CD8-positive, alpha-beta memory T cell (primary cell): ENCODE data around the gene TRIM67. TPM values are rescaled to one million over a fixed set of nuclear protein-coding genes. Genes with fewer than 3 reads are reported as not detected.

Experiments used
- CTCF ChIA-PET: fragments of 350-600 bp; sonication (Branson Sonifier 250); formaldehyde crosslinking; loops from one replicate; lab custom pipeline; 2021; ENCODE audit warnings: antibody characterized with exemption; lab: Charles Lee
- POLR2A ChIA-PET: fragments of 350-600 bp; sonication (Branson Sonifier 250); formaldehyde crosslinking; loops from one replicate; lab custom pipeline; 2021; ENCODE audit warnings: antibody characterized with exemption; lab: Charles Lee
- DNase-seq, 5 donors: peaks; one replicate each; pipeline versions ENCODE4 v3.0.0 to v3.0.0-alpha.2; 2020 to 2022; ENCODE audit warnings: mixed read lengths in 1 of 5
- H3K27ac ChIP-seq: one replicate; pipeline ENCODE4 v1.7.0; 2013; ENCODE audit warnings: low read depth, mild to moderate bottlenecking, low read length, moderate library complexity
- H3K27me3 ChIP-seq: 2 replicates; pipeline ENCODE4 v1.7.0; 2013; ENCODE audit warnings: low read length, mild to moderate bottlenecking; ENCODE audit not compliant: insufficient read depth, poor library complexity, severe bottlenecking
- H3K36me3 ChIP-seq: 2 replicates; pipeline ENCODE4 v1.7.0; 2013; ENCODE audit warnings: mild to moderate bottlenecking, low read length, moderate library complexity; ENCODE audit not compliant: insufficient read depth
- H3K4me1 ChIP-seq: 2 replicates; pipeline ENCODE4 v1.7.0; 2013; ENCODE audit warnings: mild to moderate bottlenecking, low read length, moderate library complexity; ENCODE audit not compliant: insufficient read depth
- H3K4me3 ChIP-seq: 2 replicates; pipeline ENCODE4 v1.7.0; 2013; ENCODE audit warnings: mild to moderate bottlenecking, low read length
- H3K9me3 ChIP-seq: 2 replicates; pipeline ENCODE4 v1.7.0; 2013; ENCODE audit warnings: mild to moderate bottlenecking, low read length
- H3K27ac Mint-ChIP-seq, 8 donors: one replicate each; pipeline ENCODE4 v1.8.0; 2020 to 2021; ENCODE audit warnings: mixed read lengths in 8 of 8, mild to moderate bottlenecking in 6 of 8, inconsistent platforms in 3 of 8, moderate library complexity in 3 of 8
- H3K27me3 Mint-ChIP-seq, 2 donors: one replicate each; pipeline ENCODE4 v1.8.0; 2020 to 2021; ENCODE audit warnings: mixed read lengths in 2 of 2, mild to moderate bottlenecking in 1 of 2, moderate library complexity in 1 of 2
- H3K36me3 Mint-ChIP-seq, 3 donors: one replicate each; pipeline ENCODE4 v1.8.0; 2020 to 2021; ENCODE audit warnings: mixed read lengths in 3 of 3, inconsistent platforms in 1 of 3, mild to moderate bottlenecking in 1 of 3
- H3K4me1 Mint-ChIP-seq, 3 donors: one replicate each; pipeline ENCODE4 v1.8.0; 2020 to 2021; ENCODE audit warnings: mixed read lengths in 3 of 3, inconsistent platforms in 1 of 3, mild to moderate bottlenecking in 1 of 3
- H3K4me3 Mint-ChIP-seq, 7 donors: one replicate each; pipeline ENCODE4 v1.8.0; 2020 to 2021; ENCODE audit warnings: mixed read lengths in 7 of 7, mild to moderate bottlenecking in 6 of 7, moderate library complexity in 4 of 7, inconsistent platforms in 2 of 7
- H3K9me3 Mint-ChIP-seq, 5 donors: one replicate each; pipeline ENCODE4 v1.8.0; 2020 to 2022; ENCODE audit warnings: mixed read lengths in 5 of 5, mild to moderate bottlenecking in 3 of 5, moderate library complexity in 2 of 5, inconsistent platforms in 1 of 5
- polyA plus RNA-seq: library from polyadenylated mRNA; unstranded; fragments of 300-500 nt; fragmentation: Illumina TruSeq; gene quantifications from one replicate; pipeline ENCODE4 v1.2.3, GENCODE V29; 2021
- total RNA-seq, 2 experiments: library from RNA; stranded (reverse); gene quantifications; one replicate each; pipeline ENCODE4 v1.2.3, GENCODE V29; 2021

TRIM67 gene
- total and polyA plus RNA-seq, 3 experiments from 2014 or later: not detected

DNA sequence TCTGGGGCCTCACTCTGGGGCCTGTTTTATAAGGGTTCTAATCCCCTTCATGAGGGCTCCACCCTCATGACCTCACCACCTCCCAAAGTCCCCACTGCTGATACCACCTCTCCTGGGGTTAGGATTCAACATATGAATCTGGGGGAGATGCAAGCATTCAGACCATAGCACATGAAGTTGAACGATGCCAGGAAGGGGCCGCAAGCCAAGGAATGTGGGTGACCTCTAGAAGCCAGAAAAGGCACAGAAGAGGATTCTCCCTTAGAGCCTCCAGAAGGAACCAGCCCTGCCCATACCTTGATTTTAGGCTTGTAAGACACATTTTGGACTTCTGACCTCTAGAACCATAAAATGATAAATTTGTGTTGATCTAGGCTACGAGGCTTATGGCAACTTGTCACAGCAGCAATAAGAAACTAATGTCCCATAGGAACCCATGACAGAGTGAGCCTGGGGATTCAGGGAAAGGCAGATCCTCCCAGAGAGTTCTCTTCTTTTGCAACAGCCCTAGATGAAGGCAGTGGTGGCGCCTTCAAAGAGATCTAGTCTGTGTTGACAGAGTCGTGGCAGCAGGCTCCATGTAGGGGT, 27.9 kb downstream of the TRIM67 start:
- Histone ChIP-seq H3K36me3 (no peaks in the 10 kb centered on the region), H3K4me3 (no peak overlapping the region), H3K4me1 (no peaks in the 10 kb centered on the region), H3K27ac (no peak overlapping the region), H3K27me3 (no peaks in the 10 kb centered on the region), H3K9me3 (no peaks in the 10 kb centered on the region)
- peaks cover 0 to 3% (median 0%) of the 10 kb centered on the region in 5 donors for H3K9me3 Mint-ChIP-seq
- H3K27ac Mint-ChIP-seq: no peak overlapping the region
- DNase-seq: no peak
- CTCF ChIA-PET: no interaction called here
- POLR2A ChIA-PET: no interaction called here
- H3K4me3 Mint-ChIP-seq: no peak overlapping the region
- no peaks in the 10 kb centered on the region for H3K36me3 Mint-ChIP-seq
- no peaks in the 10 kb centered on the region for H3K4me1 Mint-ChIP-seq
- peaks cover 31 to 45% of the 10 kb centered on the region in 2 donors for H3K27me3 Mint-ChIP-seq

DNA sequence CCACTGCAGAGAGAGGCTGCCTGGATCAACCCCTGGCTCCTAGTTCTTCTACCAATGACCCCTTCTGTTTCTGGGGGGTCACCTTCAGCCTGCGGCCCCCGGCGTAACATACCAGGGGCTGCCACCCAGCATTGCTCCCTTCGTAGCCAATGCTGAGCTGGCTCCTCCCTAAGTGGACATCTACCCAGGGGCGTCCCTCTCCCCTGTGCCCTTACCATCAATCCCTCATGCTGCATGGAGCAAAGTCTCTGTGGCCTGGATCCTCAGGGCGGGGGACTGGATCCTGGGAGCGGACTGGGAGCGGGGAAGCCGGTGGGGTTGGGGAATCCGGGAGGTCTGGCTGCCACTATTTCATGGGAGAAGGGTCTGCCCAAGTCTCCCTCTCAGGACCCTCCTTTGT, 28.6 kb downstream of the TRIM67 start:
- Mint-ChIP-seq H3K36me3 (no peaks in the 10 kb centered on the region), H3K9me3 (peaks cover 0 to 3% (median 0%) of the 10 kb centered on the region in 5 donors), H3K4me1 (no peaks in the 10 kb centered on the region), H3K27ac (no peak overlapping the region), H3K4me3 (no peak overlapping the region), H3K27me3 (peaks cover 27 to 41% of the 10 kb centered on the region in 2 donors)
- H3K4me3 ChIP-seq: no peak overlapping the region
- no peaks in the 10 kb centered on the region for H3K27me3 ChIP-seq
- DNase-seq: no peak
- ChIA-PET POLR2A (no interaction called here), CTCF (no interaction called here)
- no peaks in the 10 kb centered on the region for H3K36me3 ChIP-seq
- H3K27ac ChIP-seq: no peak overlapping the region
- H3K9me3 ChIP-seq: no peaks in the 10 kb centered on the region
- H3K4me1 ChIP-seq: no peaks in the 10 kb centered on the region

DNA sequence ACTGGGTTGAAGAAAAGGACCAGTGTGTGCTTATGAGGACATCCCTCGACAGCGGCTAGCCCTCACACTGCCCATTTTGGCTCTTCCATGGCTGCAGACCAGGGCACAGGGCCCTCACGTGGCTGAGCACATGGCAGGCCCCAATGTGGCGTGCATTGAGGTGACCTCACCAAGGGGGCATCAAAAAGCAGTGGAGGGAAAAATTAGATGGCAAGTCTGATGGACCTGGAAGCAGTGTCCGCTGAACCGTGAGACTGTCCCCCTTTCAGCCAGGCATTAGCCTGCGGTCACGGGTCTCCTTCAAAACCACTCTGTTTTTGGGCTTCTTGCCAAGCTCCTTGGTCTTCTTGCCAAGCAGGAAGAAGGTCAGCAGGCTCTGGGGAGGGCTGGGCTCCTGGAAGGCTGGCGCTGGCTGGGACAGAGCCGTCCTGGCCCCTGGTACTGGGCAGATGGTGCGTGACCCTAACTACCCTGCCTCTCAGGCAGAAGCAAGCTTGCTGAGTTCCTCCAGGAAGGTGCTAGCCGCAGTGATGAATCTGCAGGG, 30.8 kb downstream of the TRIM67 start:
- CTCF ChIA-PET: interaction anchor here (0.6 kb wide), 1 partner anchor 51 kb away, joined by 3 read pairs; no protein-coding TSS in a partner anchor
- H3K27ac Mint-ChIP-seq: no peak overlapping the region
- POLR2A ChIA-PET: no interaction called here
- Histone ChIP-seq H3K4me1 (no peaks in the 10 kb centered on the region), H3K4me3 (no peak overlapping the region), H3K27ac (no peak overlapping the region), H3K36me3 (no peaks in the 10 kb centered on the region), H3K9me3 (no peaks in the 10 kb centered on the region), H3K27me3 (no peaks in the 10 kb centered on the region)
- no peaks in the 10 kb centered on the region for H3K9me3 Mint-ChIP-seq
- DNase-seq: no peak
- H3K4me3 Mint-ChIP-seq: no peak overlapping the region
- peaks cover 23 to 34% of the 10 kb centered on the region in 2 donors for H3K27me3 Mint-ChIP-seq
- no peaks in the 10 kb centered on the region for H3K36me3 Mint-ChIP-seq
- no peaks in the 10 kb centered on the region for H3K4me1 Mint-ChIP-seq

DNA sequence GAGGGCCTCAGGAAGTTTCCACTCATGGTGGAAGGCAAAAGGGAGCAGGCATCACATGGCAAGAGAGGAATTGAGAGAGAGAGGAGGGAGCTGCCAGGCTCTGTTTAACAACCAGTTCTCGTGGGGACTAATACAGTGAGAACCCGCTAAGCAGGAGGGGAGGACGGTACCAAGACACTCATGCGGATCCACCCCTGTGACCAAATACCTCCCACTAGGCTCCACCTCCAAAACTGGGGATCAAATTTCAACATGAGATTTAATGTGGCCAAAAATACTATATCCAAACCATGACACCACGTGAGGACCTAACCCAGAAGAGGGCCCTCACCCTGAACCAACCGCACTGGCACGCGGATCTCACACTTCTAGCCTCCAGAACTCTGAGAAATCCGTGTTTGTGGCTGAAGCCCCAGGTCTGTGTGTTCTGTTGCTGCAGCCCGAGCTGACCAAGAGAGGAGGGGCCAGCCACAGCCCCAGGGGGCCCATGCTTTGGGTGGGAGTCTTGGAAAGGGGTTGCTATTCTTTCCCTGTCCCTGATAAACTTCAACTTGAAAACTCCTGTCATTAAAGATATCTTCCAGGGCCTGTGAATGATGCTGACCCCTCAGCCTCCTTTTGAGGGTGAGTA, 32.0 kb downstream of the TRIM67 start:
- DNase-seq: no peak
- ChIA-PET CTCF (interaction anchor here (0.8 kb wide), 1 partner anchor 16 kb away, joined by 3 read pairs; no protein-coding TSS in a partner anchor), POLR2A (no interaction called here)
- H3K27ac Mint-ChIP-seq: peak overlapping the region in 1 of 8 donors; percentile 5
- H3K9me3 ChIP-seq: no peaks in the 10 kb centered on the region
- no peak overlapping the region for H3K27ac ChIP-seq
- H3K4me3 ChIP-seq: no peak overlapping the region
- H3K27me3 ChIP-seq: no peaks in the 10 kb centered on the region
- H3K27me3 Mint-ChIP-seq: peaks cover 20 to 29% of the 10 kb centered on the region in 2 donors
- H3K36me3 ChIP-seq: no peaks in the 10 kb centered on the region
- no peaks in the 10 kb centered on the region for H3K4me1 Mint-ChIP-seq
- no peak overlapping the region for H3K4me3 Mint-ChIP-seq
- no peaks in the 10 kb centered on the region for H3K9me3 Mint-ChIP-seq
- no peaks in the 10 kb centered on the region for H3K36me3 Mint-ChIP-seq
- H3K4me1 ChIP-seq: no peaks in the 10 kb centered on the region

DNA sequence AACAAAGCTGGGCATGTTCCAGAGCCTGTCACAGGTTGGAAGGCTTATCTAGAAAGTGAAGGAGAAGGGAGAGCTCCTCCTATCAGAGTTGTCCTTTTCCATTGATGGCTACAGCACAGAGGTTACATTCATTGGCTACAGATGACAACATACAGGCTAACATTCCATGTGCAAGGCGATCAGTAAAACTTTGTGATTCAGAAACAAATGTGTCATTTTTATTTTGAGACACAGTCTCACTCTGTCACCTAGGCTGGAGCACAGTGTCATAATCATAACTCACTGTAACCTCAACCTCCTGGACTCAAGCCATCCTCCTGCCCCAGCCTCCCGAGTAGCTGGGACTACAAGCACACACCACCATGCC, 32.6 kb downstream of the TRIM67 start:
- no peaks in the 10 kb centered on the region for H3K9me3 ChIP-seq
- no peak overlapping the region for H3K4me3 ChIP-seq
- no peak overlapping the region for H3K4me3 Mint-ChIP-seq
- H3K27me3 Mint-ChIP-seq: peaks cover 17 to 29% of the 10 kb centered on the region in 2 donors
- H3K27me3 ChIP-seq: no peaks in the 10 kb centered on the region
- ChIA-PET POLR2A (no interaction called here), CTCF (interaction anchor here (0.8 to 1.1 kb wide), 2 partner anchors 15 to 16 kb away, joined by 3 read pairs; no protein-coding TSS in a partner anchor)
- DNase-seq: no peak
- no peaks in the 10 kb centered on the region for H3K36me3 ChIP-seq
- H3K9me3 Mint-ChIP-seq: no peaks in the 10 kb centered on the region
- no peak overlapping the region for H3K27ac ChIP-seq
- H3K4me1 Mint-ChIP-seq: no peaks in the 10 kb centered on the region
- H3K27ac Mint-ChIP-seq: no peak overlapping the region
- H3K36me3 Mint-ChIP-seq: no peaks in the 10 kb centered on the region
- no peaks in the 10 kb centered on the region for H3K4me1 ChIP-seq

DNA sequence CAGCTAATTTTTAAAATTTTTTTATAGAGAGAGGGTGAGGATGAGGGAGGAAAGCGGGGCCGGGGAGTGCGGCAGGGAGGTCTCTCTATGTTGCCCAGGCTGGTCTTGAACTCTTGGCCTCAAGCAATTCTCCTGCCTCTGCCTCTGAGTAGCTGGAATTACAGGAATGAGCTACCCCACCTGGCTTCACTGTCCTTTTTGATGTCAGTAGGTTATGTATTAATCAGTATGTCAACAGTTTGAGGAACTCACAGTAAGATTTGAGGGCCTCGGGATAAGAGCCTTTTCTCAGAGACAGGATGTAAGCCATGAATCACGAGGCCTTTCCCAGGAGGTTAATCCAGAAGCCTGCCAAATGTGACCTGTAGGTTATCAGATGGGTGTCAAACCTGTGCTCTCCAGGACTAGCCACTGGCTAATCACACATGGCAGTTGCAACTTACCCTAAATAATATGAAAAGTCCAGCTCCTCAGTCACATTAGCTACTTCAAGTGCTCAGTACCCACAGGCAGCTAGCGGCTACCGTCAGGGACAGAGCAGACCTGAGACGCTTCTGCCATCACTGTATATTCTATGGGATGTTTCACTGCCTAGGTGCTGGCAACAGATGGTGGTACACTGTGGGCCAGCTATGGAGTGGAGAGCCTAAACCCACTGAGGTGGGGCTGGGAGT, 33.1 kb downstream of the TRIM67 start:
- POLR2A ChIA-PET: no interaction called here
- H3K9me3 ChIP-seq: no peaks in the 10 kb centered on the region
- no peak overlapping the region for H3K4me3 ChIP-seq
- H3K4me3 Mint-ChIP-seq: no peak overlapping the region
- DNase-seq: no peak
- CTCF ChIA-PET: interaction anchor here (1.1 kb wide), 1 partner anchor 16 kb away, joined by 3 read pairs; no protein-coding TSS in a partner anchor
- no peaks in the 10 kb centered on the region for H3K36me3 ChIP-seq
- H3K27me3 Mint-ChIP-seq: peaks cover 15 to 26% of the 10 kb centered on the region in 2 donors
- H3K4me1 ChIP-seq: no peaks in the 10 kb centered on the region
- H3K27ac ChIP-seq: no peak overlapping the region
- no peaks in the 10 kb centered on the region for H3K4me1 Mint-ChIP-seq
- H3K9me3 Mint-ChIP-seq: no peaks in the 10 kb centered on the region
- no peak overlapping the region for H3K27ac Mint-ChIP-seq
- no peaks in the 10 kb centered on the region for H3K27me3 ChIP-seq
- no peaks in the 10 kb centered on the region for H3K36me3 Mint-ChIP-seq

DNA sequence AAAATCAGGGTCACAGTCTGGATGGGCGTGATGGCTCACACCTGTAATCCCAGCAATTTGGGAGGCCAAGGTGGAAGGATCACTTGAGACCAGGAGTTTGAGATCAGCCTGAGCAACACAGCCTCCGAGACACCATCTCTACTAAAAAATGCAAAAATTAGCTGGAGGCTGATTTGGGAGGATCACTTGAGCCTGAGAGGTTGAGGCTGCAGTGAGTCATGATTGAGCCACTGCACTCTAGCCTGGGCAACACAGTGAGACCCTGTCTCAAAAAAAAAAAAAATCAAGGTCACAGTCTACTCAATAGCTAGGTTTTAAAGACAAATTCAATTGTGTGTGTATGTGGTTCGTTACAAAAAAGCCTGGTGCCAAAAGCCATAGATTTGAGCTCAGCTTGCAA, 34.4 kb downstream of the TRIM67 start:
- Mint-ChIP-seq H3K27ac (no peak overlapping the region), H3K4me1 (no peaks in the 10 kb centered on the region), H3K4me3 (no peak overlapping the region), H3K9me3 (no peaks in the 10 kb centered on the region), H3K36me3 (no peaks in the 10 kb centered on the region), H3K27me3 (peaks cover 14 to 31% of the 10 kb centered on the region in 2 donors)
- POLR2A ChIA-PET: no interaction called here
- H3K4me1 ChIP-seq: no peaks in the 10 kb centered on the region
- H3K27ac ChIP-seq: no peak overlapping the region
- CTCF ChIA-PET: no interaction called here
- no peaks in the 10 kb centered on the region for H3K36me3 ChIP-seq
- no peaks in the 10 kb centered on the region for H3K9me3 ChIP-seq
- H3K27me3 ChIP-seq: no peaks in the 10 kb centered on the region
- no peak overlapping the region for H3K4me3 ChIP-seq
- no peak for DNase-seq

DNA sequence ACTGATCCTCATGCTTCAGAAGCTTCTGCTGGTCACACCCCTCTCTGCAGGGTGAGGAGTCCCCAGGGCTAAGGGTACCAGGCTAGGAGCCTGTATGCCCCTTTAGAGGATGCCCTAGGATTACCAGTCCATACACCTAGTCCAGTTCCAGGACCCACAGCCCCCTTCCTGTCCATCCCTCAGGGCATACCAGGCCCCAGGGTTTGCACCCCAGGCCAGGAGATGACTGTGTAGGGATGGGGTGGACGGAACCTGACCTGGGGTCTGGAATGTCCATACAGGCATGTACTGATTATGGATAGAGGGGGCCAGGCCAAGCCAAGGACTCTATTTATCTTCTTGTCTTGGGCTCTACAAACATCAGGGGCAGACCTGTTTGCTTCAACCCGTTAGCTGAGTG, 34.9 kb downstream of the TRIM67 start:
- H3K27ac ChIP-seq: no peak overlapping the region
- H3K9me3 Mint-ChIP-seq: no peaks in the 10 kb centered on the region
- no peaks in the 10 kb centered on the region for H3K9me3 ChIP-seq
- H3K27ac Mint-ChIP-seq: no peak overlapping the region
- H3K4me3 Mint-ChIP-seq: no peak overlapping the region
- no peaks in the 10 kb centered on the region for H3K4me1 ChIP-seq
- H3K36me3 ChIP-seq: no peaks in the 10 kb centered on the region
- POLR2A ChIA-PET: no interaction called here
- DNase-seq: no peak
- CTCF ChIA-PET: no interaction called here
- H3K4me3 ChIP-seq: no peak overlapping the region
- peaks cover 1 to 4% (median 3%) of the 10 kb centered on the region in 3 donors for H3K4me1 Mint-ChIP-seq
- no peaks in the 10 kb centered on the region for H3K27me3 ChIP-seq
- peaks cover 14 to 30% of the 10 kb centered on the region in 2 donors for H3K27me3 Mint-ChIP-seq
- H3K36me3 Mint-ChIP-seq: no peaks in the 10 kb centered on the region
